ENCODE results near the gene KCNH3.

DNA sequence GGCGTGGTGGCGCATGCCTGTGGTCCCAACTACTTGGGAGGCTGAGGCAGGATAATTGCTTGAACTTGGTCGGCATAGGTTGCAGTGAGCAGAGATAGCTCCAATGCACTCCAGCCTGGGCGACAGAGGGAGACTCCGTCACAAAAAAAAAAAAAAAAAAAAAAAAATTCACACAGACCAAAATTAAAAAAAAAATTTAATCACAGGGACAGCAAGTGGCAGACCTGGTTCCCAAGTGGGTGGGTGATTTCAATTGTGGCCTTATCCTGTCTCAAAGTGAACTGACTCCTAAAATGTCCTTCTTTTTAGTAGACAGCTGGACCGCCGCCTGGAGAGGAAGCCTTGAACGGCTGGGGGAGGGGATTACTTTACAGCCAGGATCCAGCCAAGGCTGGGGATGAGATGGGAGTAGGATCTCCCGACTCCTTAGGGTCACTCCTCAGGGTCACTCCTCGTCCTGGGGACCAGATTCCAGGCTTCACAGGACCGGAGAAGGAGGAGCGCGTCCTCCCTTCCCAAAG lies 1.5 kb upstream of the KCNH3 start:
- TF ChIP-seq, protein P1, sequence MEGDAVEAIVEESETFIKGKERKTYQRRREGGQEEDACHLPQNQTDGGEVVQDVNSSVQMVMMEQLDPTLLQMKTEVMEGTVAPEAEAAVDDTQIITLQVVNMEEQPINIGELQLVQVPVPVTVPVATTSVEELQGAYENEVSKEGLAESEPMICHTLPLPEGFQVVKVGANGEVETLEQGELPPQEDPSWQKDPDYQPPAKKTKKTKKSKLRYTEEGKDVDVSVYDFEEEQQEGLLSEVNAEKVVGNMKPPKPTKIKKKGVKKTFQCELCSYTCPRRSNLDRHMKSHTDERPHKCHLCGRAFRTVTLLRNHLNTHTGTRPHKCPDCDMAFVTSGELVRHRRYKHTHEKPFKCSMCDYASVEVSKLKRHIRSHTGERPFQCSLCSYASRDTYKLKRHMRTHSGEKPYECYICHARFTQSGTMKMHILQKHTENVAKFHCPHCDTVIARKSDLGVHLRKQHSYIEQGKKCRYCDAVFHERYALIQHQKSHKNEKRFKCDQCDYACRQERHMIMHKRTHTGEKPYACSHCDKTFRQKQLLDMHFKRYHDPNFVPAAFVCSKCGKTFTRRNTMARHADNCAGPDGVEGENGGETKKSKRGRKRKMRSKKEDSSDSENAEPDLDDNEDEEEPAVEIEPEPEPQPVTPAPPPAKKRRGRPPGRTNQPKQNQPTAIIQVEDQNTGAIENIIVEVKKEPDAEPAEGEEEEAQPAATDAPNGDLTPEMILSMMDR (IDR thresholded peaks at IDR 0.05), result no peak
- TF ChIP-seq POLR2A (IDR thresholded peaks at IDR 0.05), result no peak

Measured in thyroid gland (tissue), 4 donors.